K562 (cell line): ENCODE data around the gene TMEM107. TPM values are rescaled to one million over a fixed set of nuclear protein-coding genes. Genes with fewer than 3 reads are reported as not detected.

Source experiments
- BRD4 ChIP-seq: fragments of 200-600 bp; sonication (generic); IDR thresholded peaks from 2 replicates; pipeline ENCODE4 v1.6.1; 2017; ENCODE audit warnings: inconsistent platforms
- CTBP1 ChIP-seq: fragments of 450-650 bp; IDR thresholded peaks from 2 replicates; pipeline ENCODE4 v1.6.1; 2016; ENCODE audit warnings: borderline replicate concordance
- ETV6 ChIP-seq, 3 experiments: fragments of 150-350 bp in 1 of 3; sonication (generic) in 1 of 3; formaldehyde crosslinking in 1 of 3; IDR thresholded peaks; 2 replicates each; pipeline versions ENCODE4 v1.6.1 to v1.8.0; 2014 to 2022; ENCODE audit warnings: borderline replicate concordance in 2 of 3, low read depth in 2 of 3, antibody characterized with exemption in 1 of 3, low read length in 1 of 3, mild to moderate bottlenecking in 1 of 3, missing genetic modification reagents in 1 of 3
- HDAC1 ChIP-seq, 2 experiments: fragments of 450-650 bp; IDR thresholded peaks; 2 replicates each; pipeline ENCODE4 v1.6.1; 2016 to 2017; ENCODE audit warnings: inconsistent platforms in 1 of 2, mild to moderate bottlenecking in 1 of 2, moderate library complexity in 1 of 2
- HMGN3 ChIP-seq: IDR thresholded peaks from 2 replicates; pipeline ENCODE4 v1.6.1; 2011; ENCODE audit warnings: borderline replicate concordance, low read depth, mild to moderate bottlenecking, mixed read lengths, low read length; ENCODE audit not compliant: insufficient read length; ENCODE audit errors: extremely low read depth
- LCOR ChIP-seq: sonication (generic); formaldehyde crosslinking; IDR thresholded peaks from 2 replicates; pipeline ENCODE4 v1.8.0; 2022; ENCODE audit warnings: mild to moderate bottlenecking, missing genetic modification reagents
- POLR2G ChIP-seq: fragments of 200-400 bp; formaldehyde crosslinking; IDR thresholded peaks from 2 replicates; pipeline ENCODE4 v1.6.1; 2017; ENCODE audit warnings: low read depth, mild to moderate bottlenecking, antibody characterized with exemption, low read length, moderate library complexity
- RBM34 ChIP-seq: fragments of 200-400 bp; formaldehyde crosslinking; IDR thresholded peaks from 2 replicates; pipeline ENCODE4 v1.6.1; 2018; ENCODE audit warnings: low read length, borderline replicate concordance; ENCODE audit not compliant: insufficient read depth
- SAFB ChIP-seq: fragments of 200-400 bp; formaldehyde crosslinking; IDR thresholded peaks from 2 replicates; pipeline ENCODE4 v1.6.1; 2017; ENCODE audit warnings: low read depth, low read length, borderline replicate concordance
- SIN3B ChIP-seq: fragments of 450-650 bp; IDR thresholded peaks from 2 replicates; pipeline ENCODE4 v1.6.1; 2017; ENCODE audit warnings: low read depth, mild to moderate bottlenecking, moderate library complexity
- SMARCA5 ChIP-seq: fragments of 450-650 bp; IDR thresholded peaks from 2 replicates; pipeline ENCODE4 v1.6.1; 2016
- SMARCB1 ChIP-seq: IDR thresholded peaks from 2 replicates; pipeline ENCODE4 v1.6.1; 2011; ENCODE audit warnings: improper control_type of control experiment, low read depth; ENCODE audit not compliant: insufficient read length
- SNIP1 ChIP-seq: fragments of 450-650 bp; IDR thresholded peaks from 2 replicates; pipeline ENCODE4 v1.7.1; 2017; ENCODE audit warnings: low read depth, mild to moderate bottlenecking
- TAF15 ChIP-seq: fragments of 200-400 bp; formaldehyde crosslinking; IDR thresholded peaks from 2 replicates; pipeline ENCODE4 v1.6.1; 2017; ENCODE audit warnings: mild to moderate bottlenecking, low read depth, low read length, moderate library complexity
- TEAD4 ChIP-seq, 2 experiments: sonication (generic) in 1 of 2; formaldehyde crosslinking in 1 of 2; IDR thresholded peaks; 2 replicates each; pipeline versions ENCODE4 v1.6.1 to v1.8.0; 2012 to 2022; ENCODE audit warnings: borderline replicate concordance in 1 of 2, inconsistent platforms in 1 of 2, low read length in 1 of 2, mild to moderate bottlenecking in 1 of 2, missing genetic modification reagents in 1 of 2
- ZNF3 ChIP-seq: fragments of 250-450 bp; sonication (Bioruptor Pico); IDR thresholded peaks from 2 replicates; pipeline ENCODE4 v1.5.0; 2021; ENCODE audit warnings: mild to moderate bottlenecking, moderate library complexity
- ZNF311 ChIP-seq: fragments of 250-450 bp; sonication (Bioruptor Pico); IDR thresholded peaks from 2 replicates; pipeline ENCODE4 v1.4.0; 2020; ENCODE audit warnings: mild to moderate bottlenecking, moderate library complexity
- ZNF445 ChIP-seq: fragments of 250-450 bp; sonication (Bioruptor Pico); IDR thresholded peaks from 2 replicates; pipeline ENCODE4 v1.4.0; 2020; ENCODE audit warnings: low read depth, mild to moderate bottlenecking, moderate library complexity
- ZNF584 ChIP-seq: fragments of 200-800 bp; sonication (Bioruptor generic); IDR thresholded peaks from 2 replicates; pipeline ENCODE4 v1.6.1; 2016; ENCODE audit warnings: low read depth, mild to moderate bottlenecking, missing genetic modification characterization, missing compliant biosample characterization
- ZNF79 ChIP-seq: fragments of 250-450 bp; sonication (Bioruptor Pico); IDR thresholded peaks from 2 replicates; pipeline ENCODE4 v1.4.0; 2020; ENCODE audit warnings: low read depth, mild to moderate bottlenecking, moderate library complexity
- ZSCAN29 ChIP-seq: fragments of 450-650 bp; IDR thresholded peaks from 2 replicates; pipeline ENCODE4 v1.6.1; 2017
- polyA plus RNA-seq, 8 experiments: library from polyadenylated mRNA; depleted of rRNA in 4 of 8; stranded (reverse) in 5 of 8; unstranded in 3 of 8; fragments of >200 nt; fragmentation: Nextera tagmentation in 2 of 8; fragmentation: Illumina TruSeq in 1 of 8; extraction: Ambion mirVana in 2 of 8; extraction: Trizol in 1 of 8; gene quantifications; 2 replicates each; pipeline versions ENCODE4 v1.2.1 to v1.2.3, GENCODE V29; 2011 to 2014; ENCODE audit warnings: inconsistent platforms in 1 of 8, missing spikeins in 1 of 8
- total RNA-seq, 7 experiments: library from RNA; depleted of rRNA in 6 of 7; stranded (reverse); fragments of >200 nt in 6 of 7; fragmentation: Illumina TruSeq in 2 of 7; extraction: Trizol in 2 of 7; gene quantifications; 2 replicates each; pipeline versions ENCODE4 v1.2.1 to v1.2.3, GENCODE V29; 2011 to 2021; ENCODE audit warnings: low replicate concordance in 1 of 7
- TF ChIP-seq, protein P1 (sequence below): fragments of 450-650 bp; IDR thresholded peaks from 2 replicates; pipeline ENCODE4 v1.6.1; 2014; ENCODE audit warnings: low read depth, mild to moderate bottlenecking, moderate library complexity, borderline replicate concordance
- TF ChIP-seq, protein P2 (sequence below): fragments of 450-650 bp; IDR thresholded peaks from 2 replicates; pipeline ENCODE4 v1.6.1; 2016; ENCODE audit warnings: missing biosample characterization, missing genetic modification characterization
- TF ChIP-seq, protein P3 (sequence below): sonication (generic); formaldehyde crosslinking; IDR thresholded peaks from 2 replicates; pipeline ENCODE4 v1.8.0; 2022; ENCODE audit warnings: missing genetic modification reagents, mild to moderate bottlenecking, borderline replicate concordance

Gene TMEM107
- total and polyA plus RNA-seq, 9 of the 15 experiments (the other 6 are each of a cell fraction or from before 2014, with no cell fraction given) = 7.1 to 26.2 (median 16.9) TPM

DNA sequence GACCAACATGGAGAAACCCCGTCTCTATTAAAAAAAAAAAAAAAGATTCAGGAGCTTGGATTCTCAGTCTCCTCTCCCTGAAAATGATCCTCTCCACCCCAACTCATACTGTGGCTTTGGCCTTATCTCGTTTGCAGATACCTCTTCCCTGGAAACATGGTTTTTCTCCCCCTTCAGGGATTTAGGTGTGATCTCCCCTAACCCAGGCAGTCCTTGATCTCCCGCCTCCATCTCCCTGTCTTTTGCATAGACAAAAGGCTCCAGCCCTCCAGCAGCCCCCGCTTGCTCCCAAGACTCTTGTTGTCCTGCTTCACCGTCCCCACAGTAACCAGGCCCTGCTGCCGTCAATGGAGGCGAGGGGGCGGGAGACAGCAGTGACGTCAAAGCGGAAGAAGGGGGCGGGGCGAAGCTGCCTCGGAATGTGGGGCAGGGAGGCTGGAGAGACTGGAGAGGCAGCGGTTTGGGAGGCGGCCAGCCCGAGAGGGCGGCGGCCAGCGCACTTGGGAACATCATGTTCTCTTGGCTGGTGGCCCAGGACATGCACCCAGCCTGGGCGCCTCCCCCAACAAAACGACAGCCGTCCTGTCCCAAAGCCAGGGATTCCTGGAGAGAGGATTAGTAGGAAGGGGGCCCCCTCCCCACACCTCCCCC is 22.1 kb downstream of the TMEM107 start (continued):
- no peak for TF ChIP-seq SIN3B
- TF ChIP-seq ETV6 (IDR thresholded peaks at IDR 0.05; ENCODE audit: borderline replicate concordance in 1 of 2, low read depth in 2 of 2, low read length in 1 of 2) = no peak
- no peak for TF ChIP-seq ETV6 (CRISPR knock-in tag; IDR thresholded peaks at IDR 0.05; ENCODE audit: borderline replicate concordance)
- no peak for TF ChIP-seq ZNF584 (CRISPR knock-in tag)
- TF ChIP-seq ZNF311 (CRISPR knock-in tag) = no peak
- TF ChIP-seq SMARCB1 = no peak
- TF ChIP-seq TEAD4 (IDR thresholded peaks at IDR 0.05; ENCODE audit: low read length) = peak; percentile 88
- TF ChIP-seq TEAD4 (CRISPR knock-in tag; IDR thresholded peaks at IDR 0.05; ENCODE audit: borderline replicate concordance) = peak; percentile 90
- no peak for TF ChIP-seq TAF15
- TF ChIP-seq, protein P1, sequence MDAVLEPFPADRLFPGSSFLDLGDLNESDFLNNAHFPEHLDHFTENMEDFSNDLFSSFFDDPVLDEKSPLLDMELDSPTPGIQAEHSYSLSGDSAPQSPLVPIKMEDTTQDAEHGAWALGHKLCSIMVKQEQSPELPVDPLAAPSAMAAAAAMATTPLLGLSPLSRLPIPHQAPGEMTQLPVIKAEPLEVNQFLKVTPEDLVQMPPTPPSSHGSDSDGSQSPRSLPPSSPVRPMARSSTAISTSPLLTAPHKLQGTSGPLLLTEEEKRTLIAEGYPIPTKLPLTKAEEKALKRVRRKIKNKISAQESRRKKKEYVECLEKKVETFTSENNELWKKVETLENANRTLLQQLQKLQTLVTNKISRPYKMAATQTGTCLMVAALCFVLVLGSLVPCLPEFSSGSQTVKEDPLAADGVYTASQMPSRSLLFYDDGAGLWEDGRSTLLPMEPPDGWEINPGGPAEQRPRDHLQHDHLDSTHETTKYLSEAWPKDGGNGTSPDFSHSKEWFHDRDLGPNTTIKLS = no peak
- no peak for TF ChIP-seq BRD4
- no peak for TF ChIP-seq ZNF3 (CRISPR knock-in tag)
- TF ChIP-seq POLR2G = peak; percentile 62
- TF ChIP-seq LCOR (CRISPR knock-in tag) = no peak
- no peak for TF ChIP-seq ZNF79
- peak; percentile 66 for TF ChIP-seq CTBP1
- TF ChIP-seq, protein P2, sequence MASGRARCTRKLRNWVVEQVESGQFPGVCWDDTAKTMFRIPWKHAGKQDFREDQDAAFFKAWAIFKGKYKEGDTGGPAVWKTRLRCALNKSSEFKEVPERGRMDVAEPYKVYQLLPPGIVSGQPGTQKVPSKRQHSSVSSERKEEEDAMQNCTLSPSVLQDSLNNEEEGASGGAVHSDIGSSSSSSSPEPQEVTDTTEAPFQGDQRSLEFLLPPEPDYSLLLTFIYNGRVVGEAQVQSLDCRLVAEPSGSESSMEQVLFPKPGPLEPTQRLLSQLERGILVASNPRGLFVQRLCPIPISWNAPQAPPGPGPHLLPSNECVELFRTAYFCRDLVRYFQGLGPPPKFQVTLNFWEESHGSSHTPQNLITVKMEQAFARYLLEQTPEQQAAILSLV = no peak
- TF ChIP-seq SNIP1 = no peak
- TF ChIP-seq, protein P3, sequence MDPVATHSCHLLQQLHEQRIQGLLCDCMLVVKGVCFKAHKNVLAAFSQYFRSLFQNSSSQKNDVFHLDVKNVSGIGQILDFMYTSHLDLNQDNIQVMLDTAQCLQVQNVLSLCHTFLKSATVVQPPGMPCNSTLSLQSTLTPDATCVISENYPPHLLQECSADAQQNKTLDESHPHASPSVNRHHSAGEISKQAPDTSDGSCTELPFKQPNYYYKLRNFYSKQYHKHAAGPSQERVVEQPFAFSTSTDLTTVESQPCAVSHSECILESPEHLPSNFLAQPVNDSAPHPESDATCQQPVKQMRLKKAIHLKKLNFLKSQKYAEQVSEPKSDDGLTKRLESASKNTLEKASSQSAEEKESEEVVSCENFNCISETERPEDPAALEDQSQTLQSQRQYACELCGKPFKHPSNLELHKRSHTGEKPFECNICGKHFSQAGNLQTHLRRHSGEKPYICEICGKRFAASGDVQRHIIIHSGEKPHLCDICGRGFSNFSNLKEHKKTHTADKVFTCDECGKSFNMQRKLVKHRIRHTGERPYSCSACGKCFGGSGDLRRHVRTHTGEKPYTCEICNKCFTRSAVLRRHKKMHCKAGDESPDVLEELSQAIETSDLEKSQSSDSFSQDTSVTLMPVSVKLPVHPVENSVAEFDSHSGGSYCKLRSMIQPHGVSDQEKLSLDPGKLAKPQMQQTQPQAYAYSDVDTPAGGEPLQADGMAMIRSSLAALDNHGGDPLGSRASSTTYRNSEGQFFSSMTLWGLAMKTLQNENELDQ (CRISPR knock-in tag) = no peak
- TF ChIP-seq HMGN3 = peak; percentile 78
- no peak for TF ChIP-seq ZNF445
- no peak for TF ChIP-seq RBM34
- TF ChIP-seq SAFB = no peak
- peak in 1 of 2 experiments; percentile 40; a peak in 1 of 4 replicates for TF ChIP-seq HDAC1 (IDR thresholded peaks at IDR 0.05)
- TF ChIP-seq SMARCA5 = 0 out of 2 replicates have a peak, but pooled peaks have one; percentile 12
- no peak for TF ChIP-seq ZSCAN29
